Karpas-422 (cell line): ENCODE results near the gene LAMC2. TPM values are rescaled to one million over a fixed set of nuclear protein-coding genes. Genes with fewer than 3 reads are reported as not detected.

Experiments
- DNase-seq: peaks from one replicate; pipeline ENCODE4 v3.0.0-alpha.2; 2015
- H2AFZ ChIP-seq: fragments of 200-600 bp; sonication (generic); 2 replicates; pipeline ENCODE4 v1.6.1; 2014; ENCODE audit warnings: antibody characterized with exemption, low read length, mixed read lengths
- H3K27ac ChIP-seq: fragments of 200-600 bp; sonication (generic); 2 replicates; pipeline ENCODE4 v1.5.1; 2014; ENCODE audit warnings: mild to moderate bottlenecking, low read length, moderate library complexity
- H3K27me3 ChIP-seq: fragments of 200-600 bp; sonication (generic); 2 replicates; pipeline ENCODE4 v1.6.1; 2014; ENCODE audit warnings: low read length, mixed read lengths
- H3K36me3 ChIP-seq: fragments of 200-600 bp; sonication (generic); 2 replicates; pipeline ENCODE4 v1.6.1; 2014; ENCODE audit warnings: low read length, mixed read lengths; ENCODE audit not compliant: insufficient read depth
- H3K4me1 ChIP-seq: fragments of 200-600 bp; sonication (generic); 2 replicates; pipeline ENCODE4 v1.6.1; 2014; ENCODE audit warnings: mild to moderate bottlenecking, low read length, mixed read lengths
- H3K4me2 ChIP-seq: fragments of 200-600 bp; sonication (generic); 2 replicates; pipeline ENCODE4 v1.6.1; 2014; ENCODE audit warnings: low read length, low read depth, mild to moderate bottlenecking; ENCODE audit not compliant: poor library complexity, severe bottlenecking
- H3K4me3 ChIP-seq: fragments of 200-600 bp; sonication (generic); 2 replicates; pipeline ENCODE4 v1.5.1; 2014; ENCODE audit warnings: mild to moderate bottlenecking, antibody characterized with exemption, low read length, mixed read lengths
- H3K79me2 ChIP-seq: fragments of 200-600 bp; sonication (generic); 2 replicates; pipeline ENCODE4 v1.6.1; 2014; ENCODE audit warnings: mild to moderate bottlenecking, low read length, mixed read lengths
- H3K9ac ChIP-seq: fragments of 200-600 bp; sonication (generic); 2 replicates; pipeline ENCODE4 v1.6.0; 2014; ENCODE audit warnings: low read length
- H3K9me2 ChIP-seq: fragments of 200-600 bp; sonication (generic), shearing (Covaris generic); replicated peaks from 2 replicates; pipeline ENCODE4 v1.6.0; 2014; ENCODE audit warnings: mild to moderate bottlenecking, low read length, moderate library complexity; ENCODE audit not compliant: insufficient read depth
- H3K9me3 ChIP-seq: fragments of 300-700, 200-600 bp; sonication (generic); 2 replicates; pipeline ENCODE4 v1.6.1; 2014; ENCODE audit warnings: low read length, mixed read lengths
- H4K20me1 ChIP-seq: fragments of 200-600 bp; sonication (generic); 2 replicates; pipeline ENCODE4 v1.6.1; 2014; ENCODE audit warnings: mild to moderate bottlenecking, antibody characterized with exemption, low read length, low read depth; ENCODE audit not compliant: insufficient read depth
- total RNA-seq: library from RNA; depleted of rRNA; stranded (reverse); fragments of >200 nt; shearing (Covaris generic); gene quantifications from 2 replicates; pipeline ENCODE4 v1.2.3, GENCODE V29; 2014; ENCODE audit warnings: low replicate concordance

The LAMC2 gene
- total RNA-seq, 1 experiment from 2014 or later = not detected

DNA sequence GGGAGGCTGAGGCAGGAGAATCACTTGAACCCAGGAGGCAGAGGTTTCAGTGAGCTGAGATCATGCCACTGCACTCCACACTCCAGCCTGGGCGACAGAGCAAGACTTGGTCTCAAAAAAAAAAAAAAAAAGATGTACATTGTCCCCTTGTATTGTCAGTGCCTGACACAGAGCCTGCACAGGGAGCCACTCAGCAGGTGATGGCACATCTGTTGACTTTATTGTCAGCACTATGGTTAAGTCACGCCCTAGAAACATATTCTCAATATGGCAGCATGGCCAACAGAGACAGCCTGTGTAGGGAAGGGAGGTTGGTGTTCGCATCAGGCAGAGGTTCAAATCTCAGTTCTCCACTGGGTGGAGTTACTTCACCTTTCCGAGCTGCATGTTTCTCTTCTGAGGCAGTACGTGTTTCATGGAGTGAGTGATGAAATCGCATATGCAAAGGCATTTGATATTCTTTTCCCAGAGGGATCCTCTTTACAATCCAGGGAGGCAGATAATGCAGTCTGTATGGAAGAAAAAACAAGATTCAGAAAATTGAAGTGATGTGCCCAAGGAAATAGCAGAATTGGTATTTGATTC, 20.6 kb downstream of the LAMC2 start:
- no peaks in the 10 kb centered on the region for H4K20me1 ChIP-seq
- no peaks in the 10 kb centered on the region for H3K27me3 ChIP-seq
- no peak overlapping the region for H3K27ac ChIP-seq
- no peaks in the 10 kb centered on the region for H3K9me2 ChIP-seq
- H3K4me3 ChIP-seq = no peak overlapping the region
- H3K9me3 ChIP-seq = no peaks in the 10 kb centered on the region
- no peak for DNase-seq
- no peaks in the 10 kb centered on the region for H3K79me2 ChIP-seq
- H3K36me3 ChIP-seq = no peaks in the 10 kb centered on the region
- H3K4me1 ChIP-seq = no peaks in the 10 kb centered on the region
- no peak overlapping the region for H3K4me2 ChIP-seq
- no peak overlapping the region for H3K9ac ChIP-seq
- H2AFZ ChIP-seq = no peak overlapping the region

DNA sequence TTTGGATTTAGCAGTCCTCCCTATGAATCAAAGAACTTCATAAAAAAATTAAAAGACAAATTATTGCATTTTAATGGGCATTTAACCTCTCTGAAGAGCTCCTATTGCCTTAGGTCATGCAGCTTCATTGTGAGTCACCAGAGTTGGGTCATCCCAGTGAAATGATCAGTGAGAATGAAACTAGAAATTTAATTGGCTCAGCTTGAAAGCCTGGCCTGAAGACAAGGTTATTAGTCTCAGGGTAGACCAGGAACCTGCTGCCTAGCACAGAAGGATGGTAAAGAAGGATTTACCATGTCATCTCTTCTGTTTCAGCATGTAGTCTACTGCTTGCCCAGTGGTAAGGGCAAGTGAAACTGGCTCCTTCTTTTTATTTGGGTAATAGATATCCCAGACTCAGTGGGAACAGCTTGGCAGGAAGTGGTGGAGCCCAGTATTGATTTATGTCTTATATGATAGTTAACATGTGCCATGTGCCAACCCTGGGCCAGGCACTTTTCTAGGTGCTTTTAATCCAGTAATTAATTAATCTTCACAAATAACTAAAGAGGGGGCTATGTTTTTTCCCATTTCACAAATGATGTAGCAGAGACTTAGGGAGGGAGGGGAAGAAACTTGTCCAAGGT, 23.6 kb downstream of the LAMC2 start:
- no peak for DNase-seq
- no peaks in the 10 kb centered on the region for H4K20me1 ChIP-seq
- no peak overlapping the region for H3K9ac ChIP-seq
- H3K9me3 ChIP-seq = no peaks in the 10 kb centered on the region
- no peak overlapping the region for H3K4me2 ChIP-seq
- H3K27ac ChIP-seq = no peak overlapping the region
- no peak overlapping the region for H2AFZ ChIP-seq
- H3K9me2 ChIP-seq = no peaks in the 10 kb centered on the region
- no peaks in the 10 kb centered on the region for H3K4me1 ChIP-seq
- H3K79me2 ChIP-seq = no peaks in the 10 kb centered on the region
- H3K36me3 ChIP-seq = no peaks in the 10 kb centered on the region
- no peaks in the 10 kb centered on the region for H3K27me3 ChIP-seq
- no peak overlapping the region for H3K4me3 ChIP-seq

DNA sequence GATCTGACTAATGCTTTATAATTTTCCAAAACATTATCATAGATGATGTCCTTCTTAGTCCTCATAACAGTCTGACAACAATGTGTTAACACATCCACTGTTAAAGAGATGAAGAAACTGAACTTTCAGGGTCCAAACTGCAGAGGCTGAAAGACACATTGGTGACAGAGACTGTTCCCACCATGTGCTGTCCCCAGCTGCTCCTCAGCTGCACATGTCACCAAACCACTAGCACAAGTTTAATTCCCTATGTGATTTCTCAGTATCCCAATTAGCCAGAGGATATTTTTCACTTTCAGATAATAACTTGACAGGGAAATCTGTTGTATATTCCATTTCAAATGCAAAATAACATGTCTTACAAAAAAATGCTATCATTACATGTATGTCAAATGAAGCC, 24.6 kb downstream of the LAMC2 start:
- no peak overlapping the region for H3K4me2 ChIP-seq
- H3K9me3 ChIP-seq = no peaks in the 10 kb centered on the region
- no peaks in the 10 kb centered on the region for H3K9me2 ChIP-seq
- H4K20me1 ChIP-seq = no peaks in the 10 kb centered on the region
- H3K79me2 ChIP-seq = no peaks in the 10 kb centered on the region
- H3K27ac ChIP-seq = no peak overlapping the region
- H3K4me3 ChIP-seq = no peak overlapping the region
- no peak for DNase-seq
- H3K4me1 ChIP-seq = no peaks in the 10 kb centered on the region
- H2AFZ ChIP-seq = no peak overlapping the region
- H3K9ac ChIP-seq = no peak overlapping the region
- no peaks in the 10 kb centered on the region for H3K36me3 ChIP-seq
- H3K27me3 ChIP-seq = no peaks in the 10 kb centered on the region

DNA sequence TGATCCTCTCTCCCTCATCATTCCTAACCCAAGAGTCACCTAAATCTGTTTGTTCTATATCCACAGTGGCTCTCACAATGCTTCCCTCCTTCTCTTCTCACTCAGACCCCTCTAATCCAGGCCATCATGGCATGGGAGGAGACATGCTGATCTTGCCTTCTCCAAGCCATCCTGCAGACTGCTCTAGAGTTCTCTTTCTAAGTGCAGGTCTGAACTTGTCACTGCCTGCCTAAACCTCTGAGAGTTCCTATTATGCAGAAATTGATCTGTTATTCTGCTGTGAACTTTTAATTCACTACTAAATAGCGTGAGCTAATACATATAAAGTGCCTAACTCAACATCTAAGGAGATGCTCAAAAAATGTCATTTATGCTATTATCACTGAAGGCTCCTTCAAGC, 26.8 kb downstream of the LAMC2 start:
- Histone ChIP-seq H4K20me1 (no peaks in the 10 kb centered on the region), H3K9me2 (no peaks in the 10 kb centered on the region), H3K27ac (no peak overlapping the region), H3K4me3 (no peak overlapping the region), H3K36me3 (no peaks in the 10 kb centered on the region), H3K9ac (no peak overlapping the region), H3K4me2 (no peak overlapping the region), H3K4me1 (no peaks in the 10 kb centered on the region), H3K9me3 (no peaks in the 10 kb centered on the region), H2AFZ (no peak overlapping the region), H3K27me3 (no peaks in the 10 kb centered on the region), H3K79me2 (no peaks in the 10 kb centered on the region)
- no peak for DNase-seq

DNA sequence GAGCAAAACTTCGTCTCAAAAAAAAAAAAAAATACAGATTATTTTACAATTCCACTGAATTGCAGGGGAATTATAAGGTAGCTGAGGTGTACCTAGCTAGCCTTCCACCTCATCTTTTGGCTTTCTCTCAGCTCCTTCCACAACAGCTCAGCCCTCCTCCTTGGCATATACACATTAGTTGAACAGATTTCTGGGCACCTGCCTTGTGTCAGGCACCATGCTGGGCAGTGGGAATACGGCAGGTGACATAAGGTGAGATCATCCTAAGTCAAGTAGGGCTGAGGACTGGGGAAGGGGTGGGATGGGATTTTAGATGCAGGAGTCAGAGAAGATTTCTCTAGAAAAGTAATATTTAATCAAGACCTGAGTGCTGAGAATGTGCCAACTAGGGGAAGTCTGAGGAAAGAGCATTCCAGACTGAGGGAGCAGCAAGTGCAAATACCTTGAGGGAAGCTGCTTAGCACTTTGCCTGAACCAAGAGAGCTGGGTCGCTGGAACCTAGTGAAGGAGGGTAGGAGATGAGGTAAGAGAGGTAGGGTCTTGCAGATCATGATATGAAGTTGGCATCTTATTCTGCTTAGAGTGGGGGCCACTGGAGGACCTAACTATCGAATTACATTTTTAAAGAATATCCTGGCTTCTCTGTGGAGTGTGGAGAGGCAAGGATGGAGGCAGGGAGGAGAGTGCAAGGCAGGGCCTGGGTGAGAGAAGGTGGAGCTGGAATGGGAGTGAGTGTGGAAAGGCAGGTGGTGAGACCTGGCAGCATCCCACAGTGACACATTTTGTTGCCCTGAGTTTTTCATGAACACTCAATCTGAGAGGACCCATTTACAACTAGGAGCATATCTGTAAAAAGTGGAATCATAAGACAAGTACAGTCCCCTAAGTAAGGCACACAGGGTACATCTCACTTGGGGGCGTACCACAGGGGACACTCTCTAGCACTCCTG, 28.2 kb downstream of the LAMC2 start:
- H3K9me3 ChIP-seq = no peaks in the 10 kb centered on the region
- H3K4me3 ChIP-seq = no peak overlapping the region
- H3K4me1 ChIP-seq = no peaks in the 10 kb centered on the region
- H3K79me2 ChIP-seq = no peaks in the 10 kb centered on the region
- H3K27me3 ChIP-seq = no peaks in the 10 kb centered on the region
- H3K9me2 ChIP-seq = no peaks in the 10 kb centered on the region
- no peak overlapping the region for H2AFZ ChIP-seq
- H3K27ac ChIP-seq = no peak overlapping the region
- H3K4me2 ChIP-seq = no peak overlapping the region
- H4K20me1 ChIP-seq = no peaks in the 10 kb centered on the region
- DNase-seq = no peak
- no peaks in the 10 kb centered on the region for H3K36me3 ChIP-seq
- no peak overlapping the region for H3K9ac ChIP-seq

DNA sequence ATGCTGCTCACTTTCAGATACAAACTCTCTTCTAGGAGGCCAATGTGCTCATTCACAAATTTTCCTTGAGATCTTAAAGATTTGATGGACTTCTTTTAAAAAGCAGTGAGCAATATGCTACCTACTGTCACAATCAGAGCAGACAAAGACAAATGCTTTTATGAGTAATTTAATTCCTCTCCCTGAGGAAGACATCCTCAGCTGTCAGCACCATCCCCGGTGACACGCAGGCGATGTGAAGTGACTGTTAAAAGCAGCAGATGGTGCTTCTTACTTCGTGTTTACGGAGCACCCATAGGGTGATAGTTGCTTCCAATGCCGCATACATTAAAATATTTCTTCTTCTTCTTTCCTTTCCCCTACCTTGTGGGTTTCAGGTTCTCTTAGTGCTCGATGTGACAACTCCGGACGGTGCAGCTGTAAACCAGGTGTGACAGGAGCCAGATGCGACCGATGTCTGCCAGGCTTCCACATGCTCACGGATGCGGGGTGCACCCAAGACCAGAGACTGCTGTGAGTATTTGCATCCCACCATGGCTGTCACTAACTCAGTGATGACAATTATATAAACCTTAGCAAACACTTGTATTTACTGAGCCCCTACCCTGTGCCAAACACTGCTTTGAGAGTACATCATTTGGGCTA, 29.1 kb downstream of the LAMC2 start:
- Histone ChIP-seq H3K79me2 (no peaks in the 10 kb centered on the region), H3K4me3 (no peak overlapping the region), H3K9ac (no peak overlapping the region), H3K9me3 (no peaks in the 10 kb centered on the region), H3K36me3 (no peaks in the 10 kb centered on the region), H3K4me1 (no peaks in the 10 kb centered on the region), H2AFZ (no peak overlapping the region), H3K9me2 (no peaks in the 10 kb centered on the region), H4K20me1 (no peaks in the 10 kb centered on the region), H3K27ac (no peak overlapping the region), H3K27me3 (no peaks in the 10 kb centered on the region), H3K4me2 (no peak overlapping the region)
- no peak for DNase-seq

DNA sequence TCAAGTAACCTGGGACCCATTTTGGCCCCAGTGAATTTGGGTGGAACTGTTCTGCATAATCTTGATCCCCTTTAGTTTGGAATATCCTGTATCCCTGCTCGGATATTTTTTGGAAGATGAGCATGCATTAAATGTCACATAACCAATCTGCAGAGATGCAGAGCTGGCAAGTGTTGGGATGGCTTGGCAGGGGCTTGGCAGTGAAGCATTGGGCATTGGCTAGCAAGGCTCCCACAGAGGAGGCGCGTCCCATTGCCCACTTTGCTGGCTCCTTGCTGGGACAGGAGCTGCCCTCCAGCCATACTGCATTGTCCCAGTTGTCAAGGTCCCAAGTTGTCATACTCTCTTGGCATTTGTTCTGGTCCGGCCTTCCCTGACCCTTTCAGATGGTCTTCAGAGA, 29.9 kb downstream of the LAMC2 start:
- Histone ChIP-seq H3K27ac (no peak overlapping the region), H3K9me2 (no peaks in the 10 kb centered on the region), H3K9me3 (no peaks in the 10 kb centered on the region), H3K36me3 (no peaks in the 10 kb centered on the region), H3K9ac (no peak overlapping the region), H4K20me1 (no peaks in the 10 kb centered on the region), H3K4me1 (no peaks in the 10 kb centered on the region), H2AFZ (no peak overlapping the region), H3K4me3 (no peak overlapping the region), H3K27me3 (no peaks in the 10 kb centered on the region), H3K79me2 (no peaks in the 10 kb centered on the region), H3K4me2 (no peak overlapping the region)
- no peak for DNase-seq

DNA sequence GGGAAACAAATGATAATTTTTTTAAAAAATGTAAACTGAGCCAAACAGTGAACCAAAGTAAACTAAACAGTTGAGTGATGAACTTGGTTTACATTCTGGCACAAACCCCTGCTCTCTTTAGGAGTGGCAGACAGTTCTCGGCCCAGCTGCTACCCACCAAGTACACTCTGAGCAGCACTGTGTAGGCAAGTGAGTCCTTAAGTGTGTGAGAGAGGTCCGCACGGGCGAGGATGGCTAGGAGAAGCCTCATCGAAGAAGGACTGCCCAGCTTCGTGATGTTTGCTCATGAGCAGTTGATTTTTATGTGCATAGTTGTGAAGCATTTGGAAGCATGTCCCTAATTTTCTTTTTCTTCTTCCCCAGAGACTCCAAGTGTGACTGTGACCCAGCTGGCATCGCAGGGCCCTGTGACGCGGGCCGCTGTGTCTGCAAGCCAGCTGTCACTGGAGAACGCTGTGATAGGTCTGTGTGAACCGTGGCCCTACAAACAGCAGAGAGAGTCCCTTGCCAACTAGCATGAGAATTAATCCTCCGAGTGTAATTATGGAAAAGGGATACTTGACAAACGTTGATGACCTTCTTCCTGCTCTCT, 32.1 kb downstream of the LAMC2 start:
- H3K27ac ChIP-seq = no peak overlapping the region
- H3K9me3 ChIP-seq = no peaks in the 10 kb centered on the region
- no peak overlapping the region for H3K4me2 ChIP-seq
- no peak overlapping the region for H3K4me3 ChIP-seq
- H3K4me1 ChIP-seq = no peaks in the 10 kb centered on the region
- H4K20me1 ChIP-seq = no peaks in the 10 kb centered on the region
- no peak overlapping the region for H2AFZ ChIP-seq
- H3K27me3 ChIP-seq = no peaks in the 10 kb centered on the region
- H3K9me2 ChIP-seq = no peaks in the 10 kb centered on the region
- no peaks in the 10 kb centered on the region for H3K36me3 ChIP-seq
- DNase-seq = no peak
- no peaks in the 10 kb centered on the region for H3K79me2 ChIP-seq
- H3K9ac ChIP-seq = no peak overlapping the region
